Peyer's patch (tissue), 4 donors: ENCODE data around the gene CAGE1.

Experiments
- CTCF ChIP-seq, 6 experiments: fragments of 450-650 bp in 4 of 6; fragments of 200-600 bp in 2 of 6; sonication (generic) in 1 of 6; IDR thresholded peaks; one replicate each; pipeline ENCODE4 v1.5.1; 2017 to 2019; ENCODE audit warnings: antibody characterized with exemption in 6 of 6, mild to moderate bottlenecking in 3 of 6, moderate library complexity in 1 of 6
- POLR2A ChIP-seq, 2 donors: fragments of 450-650 bp; IDR thresholded peaks; one replicate each; pipeline ENCODE4 v1.5.1; 2017; ENCODE audit warnings: antibody characterized with exemption in 2 of 2, mild to moderate bottlenecking in 2 of 2, moderate library complexity in 2 of 2

- TF ChIP-seq CTCF (IDR thresholded peaks at IDR 0.05): no peak
- no peak for TF ChIP-seq POLR2A (IDR thresholded peaks at IDR 0.05)
Measured at GRCh38 chr6:7328243-7328642, 61.3 kb downstream of the CAGE1 start.
